NOMO-1 treated with dmso at 0.1 percent for 144 hours (cell line): ENCODE results near the gene OR5J2.
"Not testable (repeated sequence)": the region's sequence is repeated elsewhere in the genome, so short reads cannot be mapped to it uniquely, and the experiment has no call there.

ENCODE experiments used
- DNase-seq: peaks from one replicate; lab custom pipeline; 2025; ENCODE audit not compliant: unreplicated experiment; lab: John Stamatoyannopoulos, UW

OR5J2 gene

DNA sequence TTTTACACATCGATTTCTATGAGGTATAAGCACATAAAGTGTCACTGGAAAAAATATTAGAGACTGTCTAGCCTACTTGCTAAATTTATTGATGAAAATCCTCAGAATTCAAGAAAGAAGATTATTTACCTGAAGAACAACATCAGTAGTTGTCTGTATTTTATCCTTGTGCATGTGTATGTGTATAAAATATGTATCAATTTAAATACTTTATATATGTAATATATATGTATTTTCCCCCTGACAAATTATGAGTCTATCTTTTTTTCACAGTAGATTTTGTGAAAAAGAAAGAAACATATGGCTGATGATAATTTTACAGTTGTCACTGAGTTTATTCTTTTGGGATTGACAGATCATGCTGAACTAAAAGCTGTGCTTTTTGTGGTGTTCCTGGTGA lies at the start of gene OR5J2:
Gene OR5J2, plus strand, starts transcription at position 301 of the 400 bp plus-strand sequence. Its CDS starts 0 bp downstream, at position 301.
- DNase-seq: no peak

DNA sequence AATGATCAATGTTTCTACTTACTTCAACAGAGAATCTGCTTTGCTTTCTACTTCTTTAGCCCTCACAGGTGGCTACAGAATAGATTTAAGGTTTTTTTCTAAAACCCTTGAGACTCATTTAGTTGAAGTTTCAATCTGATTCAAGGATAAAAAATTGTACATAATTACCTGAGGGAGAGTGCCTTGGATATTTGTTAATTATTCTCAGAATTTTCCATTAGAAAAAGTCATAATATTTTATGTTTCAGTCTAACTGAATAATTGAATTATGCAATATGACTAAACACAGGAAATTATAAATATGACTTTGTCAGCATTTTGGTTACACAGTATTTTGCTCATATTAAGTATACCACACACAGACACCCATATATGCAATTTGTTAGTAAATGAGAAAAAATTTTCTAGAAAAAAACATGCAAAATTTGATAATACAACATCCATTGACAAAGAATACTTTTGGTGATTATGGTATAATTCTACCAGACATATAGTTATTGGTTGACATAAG lies 36.2 kb upstream of the OR5J2 start, which contains the start of gene OR8J3:
Gene OR8J3, minus strand, starts transcription at position 51 of the 511 bp plus-strand sequence. CDS start 2,483 bp downstream, outside the sequence.
- no peak for DNase-seq

DNA sequence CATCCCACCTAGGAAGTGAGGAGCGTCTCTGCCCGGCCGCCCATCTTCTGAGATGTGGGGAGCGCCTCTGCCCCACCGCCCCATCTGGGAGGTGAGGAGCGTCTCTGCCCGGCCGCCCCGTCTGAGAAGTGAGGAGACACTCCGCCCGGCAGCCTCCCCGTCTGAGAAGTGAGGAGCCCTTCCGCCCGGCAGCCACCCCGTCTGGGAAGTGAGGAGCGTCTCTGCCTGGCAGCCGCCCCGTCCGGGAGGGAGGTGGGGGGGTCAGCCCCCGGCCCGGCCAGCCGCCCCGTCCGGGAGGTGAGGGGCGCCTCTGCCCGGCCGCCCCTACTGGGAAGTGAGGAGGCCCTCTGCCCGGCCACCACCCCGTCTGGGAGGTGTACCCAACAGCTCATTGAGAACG lies 32.7 kb upstream of the OR5J2 start:
- DNase-seq: not testable (repeated sequence)

DNA sequence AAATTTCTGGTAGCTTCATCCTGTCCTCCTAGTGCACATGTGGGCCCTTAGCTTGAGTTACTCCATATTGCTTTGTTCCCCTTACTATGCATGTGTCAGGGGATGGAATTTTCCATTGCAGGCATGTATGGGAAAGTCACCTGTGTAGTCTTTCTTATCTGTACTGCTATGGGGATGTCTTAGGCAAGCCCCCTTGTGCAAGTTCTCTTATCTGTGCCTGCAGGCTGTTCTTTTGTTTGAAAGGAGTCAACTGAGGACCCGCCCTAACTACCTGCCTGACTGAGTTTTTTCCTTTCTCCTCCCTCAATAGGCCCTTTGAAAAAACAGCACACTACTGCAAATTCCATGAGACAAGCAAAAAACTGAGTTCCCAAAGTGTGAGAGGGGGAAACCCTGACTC lies 25.0 kb upstream of the OR5J2 start:
- no peak for DNase-seq

GRCh38 chr11:56152333-56152732 lies 24.1 kb upstream of the OR5J2 start:
- DNase-seq: no peak

- DNase-seq: no peak
These were observed 16.2 kb upstream of the OR5J2 start, which contains the start of gene OR8K5 for GRCh38 chr11:56160217-56160616. Gene OR8K5 (minus strand): TSS chr11:56160317. CDS start chr11:56160317, 0 bp downstream.

GRCh38 chr11:56163804-56164203 lies 12.6 kb upstream of the OR5J2 start:
- no peak for DNase-seq

DNA sequence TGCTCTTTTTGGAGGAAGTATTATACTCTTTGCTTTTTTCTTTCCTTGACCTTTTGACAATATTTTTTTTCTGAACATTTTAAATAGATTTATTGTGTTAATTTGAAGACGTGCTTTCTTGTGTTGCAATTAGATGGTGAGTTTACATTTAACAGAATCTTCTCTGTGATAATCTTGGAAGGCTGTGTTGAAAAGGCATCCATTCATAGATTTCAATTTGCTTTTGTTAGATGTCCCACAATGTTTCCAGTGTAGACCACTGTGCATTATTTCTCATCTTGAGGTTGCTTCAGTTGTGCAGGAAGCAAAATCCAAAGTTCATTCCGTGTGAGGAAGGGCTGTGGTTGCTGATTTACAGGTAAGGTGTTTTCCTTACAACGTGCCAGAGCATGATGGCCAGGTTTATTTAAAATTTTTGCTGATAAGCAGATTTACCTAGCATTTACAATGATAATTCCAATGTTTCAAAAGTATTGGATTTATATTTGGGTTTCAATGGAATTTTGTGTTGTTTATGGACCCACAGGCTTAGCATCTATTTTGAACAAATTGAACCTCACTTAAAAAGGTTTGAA lies 4.1 kb upstream of the OR5J2 start:
- DNase-seq: no peak

DNA sequence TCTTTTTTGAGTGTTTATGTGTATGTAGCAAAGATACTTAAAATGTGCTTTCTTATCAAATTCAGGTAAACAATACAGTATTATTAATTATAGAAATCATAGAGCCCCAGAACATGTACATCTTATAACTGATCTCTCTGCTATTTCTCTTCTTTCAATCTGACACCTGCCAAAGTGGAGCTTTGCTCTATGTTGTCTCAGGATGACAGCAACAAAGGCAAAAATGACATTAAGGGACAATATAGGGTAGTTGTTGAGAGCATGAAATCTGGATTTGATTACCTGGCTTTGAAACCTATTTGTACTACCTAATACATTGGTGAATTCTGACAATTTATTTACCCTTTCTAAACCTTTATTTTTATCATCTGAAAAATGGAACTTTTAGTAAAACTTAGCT lies 7.0 kb downstream of the OR5J2 start:
- DNase-seq: no peak

GRCh38 chr11:56188602-56189001 lies 12.2 kb downstream of the OR5J2 start:
- DNase-seq: no peak

- no peak for DNase-seq
These were observed 20.3 kb downstream of the OR5J2 start for GRCh38 chr11:56196705-56197104.

DNA sequence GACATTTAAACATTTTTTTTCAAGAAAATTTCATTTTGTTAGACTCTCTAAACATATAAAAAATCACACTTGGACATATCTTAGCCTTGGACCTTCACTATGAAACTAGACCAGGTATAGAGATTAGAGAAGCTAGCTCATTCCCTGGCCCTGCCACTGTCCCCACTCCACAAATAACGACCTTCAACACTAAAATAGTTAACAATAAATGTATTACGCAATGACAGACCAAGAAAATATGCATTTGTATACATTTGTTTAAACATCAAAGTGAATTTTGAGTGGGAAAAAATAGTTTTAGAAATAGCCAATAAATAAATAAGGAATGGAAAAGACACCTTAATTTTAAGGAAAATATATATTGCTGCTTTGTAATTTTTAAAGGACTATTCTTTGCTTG lies 20.9 kb downstream of the OR5J2 start:
- no peak for DNase-seq

DNA sequence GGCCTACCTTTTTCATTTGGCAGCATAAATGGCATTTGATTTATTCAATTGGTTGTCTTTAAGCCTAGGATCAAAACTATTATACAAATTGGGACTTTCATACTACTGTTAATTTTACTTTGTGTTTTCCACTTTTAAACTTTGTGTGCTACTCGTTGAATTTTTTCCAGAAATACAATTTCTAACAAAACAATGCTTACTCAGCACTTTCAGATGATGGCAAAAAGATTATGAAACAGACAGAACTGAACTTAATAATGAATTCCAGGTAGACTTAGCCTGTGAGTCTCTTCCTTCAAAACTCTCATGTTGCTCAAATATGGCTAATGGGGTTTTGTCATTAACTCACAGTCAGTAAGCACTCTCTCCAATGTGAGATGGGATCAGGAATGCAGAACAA lies 31.4 kb downstream of the OR5J2 start:
- no peak for DNase-seq

- no peak for DNase-seq
These were observed 38.1 kb downstream of the OR5J2 start for GRCh38 chr11:56214537-56214936.

DNA sequence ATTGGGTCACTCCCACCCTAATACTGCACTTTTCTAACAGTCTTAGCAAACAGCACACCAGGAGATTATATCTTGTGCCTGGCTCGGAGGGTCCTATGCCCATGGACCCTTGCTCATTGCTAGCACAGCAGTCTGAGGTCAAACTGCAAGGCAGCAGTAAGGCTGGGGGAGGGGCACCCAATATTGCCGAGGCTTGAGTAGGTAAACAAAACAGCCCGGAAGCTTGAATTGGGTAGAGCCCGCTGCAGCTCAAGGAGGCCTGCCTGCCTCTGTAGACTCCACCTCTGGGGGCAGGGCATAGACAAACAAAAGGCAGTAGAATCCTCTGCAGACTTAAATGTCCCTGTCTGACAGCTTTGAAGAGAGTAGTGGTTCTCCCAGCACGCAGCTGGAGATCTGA lies 43.3 kb downstream of the OR5J2 start:
- not testable (repeated sequence) for DNase-seq
